Adrenal gland (tissue), 5 donors: Measurements from ENCODE around the gene ABHD17A.

ENCODE experiments used
- POLR2A ChIP-seq, 2 donors: fragments of 450-650 bp; IDR thresholded peaks; one replicate each; pipeline ENCODE4 v1.6.1; 2017; ENCODE audit warnings: antibody characterized with exemption in 2 of 2, mild to moderate bottlenecking in 2 of 2, moderate library complexity in 1 of 2
- TF ChIP-seq, protein P1 (sequence below), 6 experiments: fragments of 450-650 bp in 4 of 6; fragments of 200-600 bp in 2 of 6; sonication (generic) in 1 of 6; IDR thresholded peaks; 1 replicate in 5 of 6; 2 replicates in 1 of 6; pipeline versions ENCODE4 v1.5.1 to v1.8.0; 2016 to 2021; ENCODE audit warnings: antibody characterized with exemption in 6 of 6, mild to moderate bottlenecking in 2 of 6, moderate library complexity in 1 of 6
- donor health status: DM: no; HTN: no; CAD: no.

DNA sequence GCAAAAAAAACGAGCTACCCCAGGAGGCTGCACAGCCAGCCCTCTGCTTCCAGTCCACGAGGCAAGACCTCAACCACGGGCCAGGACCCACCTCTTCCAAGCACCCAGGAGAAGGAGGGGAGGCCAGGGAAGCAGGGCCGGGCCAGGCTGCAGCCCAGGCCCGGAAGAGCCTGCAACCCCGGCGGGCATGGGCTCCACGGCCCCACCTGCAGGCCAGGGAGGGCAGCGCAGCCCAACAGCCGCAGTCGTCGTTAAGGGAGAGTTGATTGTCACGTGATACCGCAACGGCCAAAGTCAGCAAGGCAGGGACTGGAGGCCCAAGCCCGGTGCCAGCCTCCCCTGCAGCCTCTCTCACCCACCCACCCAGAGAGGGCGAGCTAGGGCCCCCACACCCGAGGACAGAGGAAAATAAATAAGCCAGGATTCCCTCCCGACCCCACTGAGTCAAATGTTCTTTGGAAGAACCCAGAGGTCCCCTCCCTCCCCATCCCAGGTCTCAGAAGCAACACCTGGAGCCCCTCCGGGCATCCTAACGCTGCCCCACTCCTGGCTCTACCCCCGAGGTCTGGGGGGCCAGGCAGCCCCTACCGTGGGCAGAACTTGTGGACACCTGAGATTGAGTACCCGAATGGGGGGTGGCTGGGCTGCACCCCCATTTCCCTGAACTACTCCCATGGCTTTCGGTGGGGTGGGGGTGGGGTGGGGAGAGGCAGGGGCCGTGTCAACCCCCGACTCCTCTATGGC, 31.8 kb downstream of the ABHD17A start:
- TF ChIP-seq, protein P1, sequence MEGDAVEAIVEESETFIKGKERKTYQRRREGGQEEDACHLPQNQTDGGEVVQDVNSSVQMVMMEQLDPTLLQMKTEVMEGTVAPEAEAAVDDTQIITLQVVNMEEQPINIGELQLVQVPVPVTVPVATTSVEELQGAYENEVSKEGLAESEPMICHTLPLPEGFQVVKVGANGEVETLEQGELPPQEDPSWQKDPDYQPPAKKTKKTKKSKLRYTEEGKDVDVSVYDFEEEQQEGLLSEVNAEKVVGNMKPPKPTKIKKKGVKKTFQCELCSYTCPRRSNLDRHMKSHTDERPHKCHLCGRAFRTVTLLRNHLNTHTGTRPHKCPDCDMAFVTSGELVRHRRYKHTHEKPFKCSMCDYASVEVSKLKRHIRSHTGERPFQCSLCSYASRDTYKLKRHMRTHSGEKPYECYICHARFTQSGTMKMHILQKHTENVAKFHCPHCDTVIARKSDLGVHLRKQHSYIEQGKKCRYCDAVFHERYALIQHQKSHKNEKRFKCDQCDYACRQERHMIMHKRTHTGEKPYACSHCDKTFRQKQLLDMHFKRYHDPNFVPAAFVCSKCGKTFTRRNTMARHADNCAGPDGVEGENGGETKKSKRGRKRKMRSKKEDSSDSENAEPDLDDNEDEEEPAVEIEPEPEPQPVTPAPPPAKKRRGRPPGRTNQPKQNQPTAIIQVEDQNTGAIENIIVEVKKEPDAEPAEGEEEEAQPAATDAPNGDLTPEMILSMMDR (IDR thresholded peaks at IDR 0.05), result peak; percentile 84 to 96 (median 89)
- no peak for TF ChIP-seq POLR2A (IDR thresholded peaks at IDR 0.05)
